Subcutaneous abdominal adipose tissue (tissue), 5 donors: Measurements from ENCODE around the gene EGR4.

Experiments used
- H3K27ac ChIP-seq: one replicate; pipeline ENCODE4 v1.7.0; 2013; ENCODE audit warnings: low read depth, mild to moderate bottlenecking, inconsistent platforms, low read length, moderate library complexity
- H3K27me3 ChIP-seq, 5 donors: one replicate each; pipeline ENCODE4 v1.7.0; 2013; ENCODE audit warnings: low read length in 5 of 5, inconsistent platforms in 1 of 5; ENCODE audit not compliant: control insufficient read depth in 5 of 5, insufficient read depth in 4 of 5
- H3K36me3 ChIP-seq, 5 donors: one replicate each; pipeline ENCODE4 v1.7.0; 2013; ENCODE audit warnings: low read length in 5 of 5; ENCODE audit not compliant: control insufficient read depth in 5 of 5, insufficient read depth in 5 of 5
- H3K4me1 ChIP-seq, 5 donors: one replicate each; pipeline ENCODE4 v1.7.0; 2013; ENCODE audit warnings: low read length in 5 of 5, mild to moderate bottlenecking in 3 of 5, moderate library complexity in 1 of 5; ENCODE audit not compliant: control insufficient read depth in 5 of 5, insufficient read depth in 5 of 5
- H3K4me3 ChIP-seq, 5 donors: one replicate each; pipeline ENCODE4 v1.7.0; 2013; ENCODE audit warnings: low read length in 5 of 5, low read depth in 1 of 5
- H3K9ac ChIP-seq, 5 donors: one replicate each; pipeline ENCODE4 v1.7.0; 2013; ENCODE audit warnings: low read length in 5 of 5, mild to moderate bottlenecking in 4 of 5, moderate library complexity in 3 of 5
- H3K9me3 ChIP-seq, 5 donors: one replicate each; pipeline ENCODE4 v1.7.0; 2013; ENCODE audit warnings: low read length in 5 of 5; ENCODE audit not compliant: control insufficient read depth in 5 of 5
- donor health status: healthy.
- donor health status: healthy.
- donor health status: healthy.
- donor health status: healthy.
- donor health status: healthy.

Gene EGR4

GRCh38 chr2:73282924-73283544 is 10.3 kb downstream of the EGR4 start:
- H3K27me3 ChIP-seq, result peaks cover 4 to 24% (median 9%) of the 10 kb centered on the region in 5 donors

DNA sequence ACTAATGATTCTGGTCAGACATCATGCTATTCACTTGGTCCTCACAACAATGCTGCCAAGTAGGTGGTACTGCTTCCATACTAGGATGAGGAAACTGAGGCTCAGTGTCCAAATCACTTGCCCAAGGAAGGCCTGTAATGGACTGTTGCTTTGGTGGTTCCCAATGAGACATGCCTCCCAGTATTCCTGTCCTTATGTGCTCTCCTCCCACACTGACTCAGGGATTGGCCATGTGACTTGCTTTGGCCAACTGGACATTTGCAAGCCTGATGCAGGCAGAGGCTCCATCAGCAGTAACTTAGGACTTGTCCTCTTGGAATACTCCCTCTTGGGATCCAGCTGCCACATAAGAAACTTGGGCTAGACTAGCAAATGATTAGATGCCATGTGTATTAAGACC is 12.1 kb downstream of the EGR4 start:
- no peaks in the 10 kb centered on the region for H3K9me3 ChIP-seq
- H3K4me1 ChIP-seq, result peaks cover 0 to 26% (median 16%) of the 10 kb centered on the region in 5 donors
- peaks cover 0 to 15% (median 4%) of the 10 kb centered on the region in 5 donors for H3K27me3 ChIP-seq
- no peak overlapping the region for H3K9ac ChIP-seq
- no peak overlapping the region for H3K4me3 ChIP-seq
- no peaks in the 10 kb centered on the region for H3K36me3 ChIP-seq
- H3K27ac ChIP-seq, result no peak overlapping the region

More at GRCh38 chr2:73282924-73283544, 10.3 kb downstream of the EGR4 start:
- H3K4me1 ChIP-seq, result peaks cover 0 to 26% (median 16%) of the 10 kb centered on the region in 5 donors
- H3K27ac ChIP-seq, result no peak overlapping the region
- no peaks in the 10 kb centered on the region for H3K36me3 ChIP-seq
- H3K9ac ChIP-seq, result no peak overlapping the region
- peak overlapping the region in 2 of 5 donors; percentile 65 to 72 for H3K4me3 ChIP-seq
- no peaks in the 10 kb centered on the region for H3K9me3 ChIP-seq

DNA sequence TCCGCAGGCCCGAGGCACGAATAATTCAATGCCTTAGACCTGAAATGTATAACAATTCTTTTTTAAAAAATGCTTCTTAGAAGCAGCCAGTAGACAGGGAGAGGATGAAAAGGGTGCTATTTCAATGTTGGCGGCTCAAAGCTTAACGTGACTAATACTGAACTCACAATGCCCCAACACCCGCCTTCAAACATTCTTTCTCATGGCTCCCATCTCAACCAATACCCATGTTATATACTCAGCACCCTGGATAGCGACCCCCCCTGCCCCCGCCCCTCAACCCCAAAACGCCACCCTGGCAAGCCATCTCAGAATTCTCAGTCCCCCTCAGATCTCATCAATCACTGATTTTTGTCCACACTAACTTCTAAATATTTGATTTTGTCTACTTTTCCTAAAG is 13.5 kb downstream of the EGR4 start:
- H3K27ac ChIP-seq, result no peak overlapping the region
- no peak overlapping the region for H3K9ac ChIP-seq
- H3K4me1 ChIP-seq, result peaks cover 0 to 17% (median 12%) of the 10 kb centered on the region in 5 donors

DNA sequence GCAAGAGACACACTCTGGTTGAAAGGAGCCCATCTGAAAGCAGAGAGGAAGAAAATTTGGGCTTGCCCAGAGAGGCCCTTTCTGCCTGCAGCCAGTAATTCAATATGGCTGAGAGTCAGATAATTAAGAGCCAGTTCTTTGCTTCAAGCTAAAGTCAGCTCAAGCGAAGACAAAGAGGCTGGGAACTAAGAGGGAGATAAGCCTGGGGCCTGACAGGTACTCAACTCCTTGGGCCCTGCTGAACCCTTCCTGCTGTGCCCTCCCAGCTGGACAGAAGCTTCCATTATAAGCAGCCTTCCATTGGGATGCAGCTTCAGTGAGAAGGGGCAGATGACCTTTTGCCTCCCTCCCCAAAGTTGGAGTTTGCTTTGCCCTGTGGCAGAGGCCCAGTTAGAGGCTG is 21.1 kb downstream of the EGR4 start:
- H3K36me3 ChIP-seq, result no peaks in the 10 kb centered on the region
- peaks cover 0 to 4% (median 0%) of the 10 kb centered on the region in 5 donors for H3K9me3 ChIP-seq
- H3K4me3 ChIP-seq, result no peak overlapping the region
- peaks cover 6 to 30% (median 28%) of the 10 kb centered on the region in 5 donors for H3K27me3 ChIP-seq
- no peak overlapping the region for H3K9ac ChIP-seq
- peaks cover 0 to 8% (median 7%) of the 10 kb centered on the region in 5 donors for H3K4me1 ChIP-seq
- no peak overlapping the region for H3K27ac ChIP-seq

More for the DNA sequence above, 13.5 kb downstream of the EGR4 start:
- peaks cover 0 to 5% (median under 1%) of the 10 kb centered on the region in 5 donors for H3K27me3 ChIP-seq
- H3K36me3 ChIP-seq, result no peaks in the 10 kb centered on the region
- no peaks in the 10 kb centered on the region for H3K9me3 ChIP-seq
- H3K4me3 ChIP-seq, result no peak overlapping the region

- Histone ChIP-seq H3K4me1 (peaks cover 0 to 8% (median 7%) of the 10 kb centered on the region in 5 donors), H3K27me3 (peaks cover 17 to 40% (median 34%) of the 10 kb centered on the region in 5 donors), H3K9me3 (peaks cover 0 to 4% (median 0%) of the 10 kb centered on the region in 5 donors), H3K36me3 (no peaks in the 10 kb centered on the region), H3K9ac (no peak overlapping the region), H3K4me3 (no peak overlapping the region), H3K27ac (no peak overlapping the region)
These were observed 23.5 kb downstream of the EGR4 start for GRCh38 chr2:73269686-73270465.

GRCh38 chr2:73268830-73269685 is 24.3 kb downstream of the EGR4 start:
- Histone ChIP-seq H3K4me3 (peak overlapping the region in 3 of 5 donors; percentile 29 to 35 (median 32)), H3K9me3 (peaks cover 0 to 3% (median 0%) of the 10 kb centered on the region in 5 donors), H3K27me3 (peaks cover 17 to 41% (median 34%) of the 10 kb centered on the region in 5 donors), H3K4me1 (peaks cover 0 to 8% (median 7%) of the 10 kb centered on the region in 5 donors), H3K9ac (no peak overlapping the region), H3K36me3 (peaks cover 0 to under 1% (median 0%) of the 10 kb centered on the region in 5 donors), H3K27ac (no peak overlapping the region)

GRCh38 chr2:73268366-73268829 is 24.9 kb downstream of the EGR4 start:
- H3K27ac ChIP-seq, result no peak overlapping the region
- H3K9me3 ChIP-seq, result peaks cover 0 to 3% (median 0%) of the 10 kb centered on the region in 5 donors
- H3K4me3 ChIP-seq, result peak overlapping the region in 2 of 5 donors; percentile 32 to 35
- H3K27me3 ChIP-seq, result peaks cover 17 to 42% (median 34%) of the 10 kb centered on the region in 5 donors
- H3K36me3 ChIP-seq, result peaks cover 0 to 3% (median 0%) of the 10 kb centered on the region in 5 donors
- H3K9ac ChIP-seq, result no peak overlapping the region
- peaks cover 0 to 8% (median 7%) of the 10 kb centered on the region in 5 donors for H3K4me1 ChIP-seq

DNA sequence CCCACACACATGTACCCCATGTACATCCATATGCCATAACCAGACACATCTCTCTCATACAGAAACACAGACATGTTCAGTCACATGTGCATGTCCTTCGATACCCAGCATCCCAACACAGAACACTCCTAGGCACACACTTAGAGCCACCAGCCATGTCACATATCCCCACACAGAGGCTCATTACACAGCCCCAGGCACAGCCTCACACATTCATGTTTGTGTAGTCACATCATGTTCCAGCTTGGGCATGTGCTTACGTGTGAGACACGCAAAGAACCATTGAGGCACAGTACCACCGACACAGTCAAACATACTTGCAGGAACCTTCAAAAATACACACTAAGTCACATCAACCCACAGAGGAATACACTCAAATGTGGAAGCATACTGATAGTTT is 26.3 kb downstream of the EGR4 start:
- Histone ChIP-seq H3K27ac (no peak overlapping the region), H3K9me3 (peaks cover 0 to 3% (median 0%) of the 10 kb centered on the region in 5 donors), H3K4me3 (no peak overlapping the region), H3K27me3 (peaks cover 17 to 42% (median 34%) of the 10 kb centered on the region in 5 donors), H3K4me1 (peaks cover 0 to 8% (median 7%) of the 10 kb centered on the region in 5 donors), H3K36me3 (peaks cover 0 to 3% (median 0%) of the 10 kb centered on the region in 5 donors), H3K9ac (no peak overlapping the region)

DNA sequence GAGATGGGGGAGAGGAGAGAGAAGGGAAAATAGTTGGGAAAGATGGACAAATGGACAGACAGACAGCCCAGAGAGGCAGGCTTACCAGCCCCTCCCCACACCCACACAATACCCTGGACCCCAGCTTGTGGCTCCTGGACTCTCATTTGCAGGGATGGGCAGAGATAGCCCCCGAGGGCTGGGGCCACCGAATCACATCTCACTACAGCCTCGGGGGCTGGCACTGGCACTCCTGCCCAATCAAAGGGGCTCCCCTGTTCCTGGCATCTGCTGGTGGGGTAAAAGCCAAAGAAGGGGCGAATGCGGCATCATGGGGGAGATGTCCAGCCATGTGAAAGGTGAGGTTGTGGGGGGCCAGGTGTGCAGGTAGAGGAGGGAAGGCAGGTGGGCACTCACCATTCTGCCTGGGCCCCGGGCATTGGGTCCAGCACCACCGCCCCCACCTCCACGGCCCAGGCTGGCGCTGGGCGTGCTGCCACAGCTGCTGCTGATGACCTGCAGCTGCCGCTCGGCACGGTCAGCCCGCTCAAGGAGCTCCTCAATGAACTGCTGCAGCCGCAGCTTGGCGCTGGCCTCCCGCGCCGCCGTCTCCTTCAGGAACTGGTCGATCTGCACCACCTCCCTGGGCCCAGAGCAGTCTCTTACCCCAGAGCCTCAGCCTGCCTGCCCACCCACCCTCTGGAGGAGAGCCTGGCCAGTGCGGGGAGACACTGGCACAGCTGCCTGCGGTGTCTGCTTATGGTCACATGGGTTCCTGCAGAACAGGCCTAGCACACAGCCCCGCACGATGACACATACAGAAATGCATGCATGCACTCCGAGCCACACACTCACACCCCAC is 27.1 kb downstream of the EGR4 start:
- H3K27me3 ChIP-seq, result peaks cover 17 to 42% (median 34%) of the 10 kb centered on the region in 5 donors
- peaks cover 0 to 3% (median 0%) of the 10 kb centered on the region in 5 donors for H3K9me3 ChIP-seq
- no peak overlapping the region for H3K9ac ChIP-seq
- H3K4me3 ChIP-seq, result no peak overlapping the region
- peaks cover 0 to 3% (median 0%) of the 10 kb centered on the region in 5 donors for H3K36me3 ChIP-seq
- no peak overlapping the region for H3K27ac ChIP-seq
- H3K4me1 ChIP-seq, result peaks cover 0 to 8% (median 7%) of the 10 kb centered on the region in 5 donors
